Left lobe of liver (tissue), 2 donors: Measurements from ENCODE around the gene TLX2. TPM values are rescaled to one million over a fixed set of nuclear protein-coding genes. Genes with fewer than 3 reads are reported as not detected.
A peak's percentile ranks its signal among the peaks of the same experiment; 100 is the strongest.
"Not testable (repeated sequence)": the region's sequence is repeated elsewhere in the genome, so short reads cannot be mapped to it uniquely, and the experiment has no call there.

Source experiments
- ATAC-seq: fragments of 200-7000 bp; cut with Tn5 transposase; one replicate; pipeline ENCODE4 v1.9.1; 2020; ENCODE audit warnings: mild to moderate bottlenecking, moderate library complexity
- DNase-seq: peaks from one replicate; pipeline ENCODE4 v3.0.0-alpha.2; 2020; ENCODE audit warnings: low spot score
- total RNA-seq: library from RNA; stranded (reverse); gene quantifications from one replicate; pipeline ENCODE4 v1.2.1, GENCODE V29; 2021
- donor health status: DM: no; HTN: no; CAD: no; lungs with moderate emphysema.
- donor health status: DM: no; HTN: yes; CAD: no.

Gene TLX2
- total RNA-seq, 1 donor from 2014 or later, result 0.08 TPM

DNA sequence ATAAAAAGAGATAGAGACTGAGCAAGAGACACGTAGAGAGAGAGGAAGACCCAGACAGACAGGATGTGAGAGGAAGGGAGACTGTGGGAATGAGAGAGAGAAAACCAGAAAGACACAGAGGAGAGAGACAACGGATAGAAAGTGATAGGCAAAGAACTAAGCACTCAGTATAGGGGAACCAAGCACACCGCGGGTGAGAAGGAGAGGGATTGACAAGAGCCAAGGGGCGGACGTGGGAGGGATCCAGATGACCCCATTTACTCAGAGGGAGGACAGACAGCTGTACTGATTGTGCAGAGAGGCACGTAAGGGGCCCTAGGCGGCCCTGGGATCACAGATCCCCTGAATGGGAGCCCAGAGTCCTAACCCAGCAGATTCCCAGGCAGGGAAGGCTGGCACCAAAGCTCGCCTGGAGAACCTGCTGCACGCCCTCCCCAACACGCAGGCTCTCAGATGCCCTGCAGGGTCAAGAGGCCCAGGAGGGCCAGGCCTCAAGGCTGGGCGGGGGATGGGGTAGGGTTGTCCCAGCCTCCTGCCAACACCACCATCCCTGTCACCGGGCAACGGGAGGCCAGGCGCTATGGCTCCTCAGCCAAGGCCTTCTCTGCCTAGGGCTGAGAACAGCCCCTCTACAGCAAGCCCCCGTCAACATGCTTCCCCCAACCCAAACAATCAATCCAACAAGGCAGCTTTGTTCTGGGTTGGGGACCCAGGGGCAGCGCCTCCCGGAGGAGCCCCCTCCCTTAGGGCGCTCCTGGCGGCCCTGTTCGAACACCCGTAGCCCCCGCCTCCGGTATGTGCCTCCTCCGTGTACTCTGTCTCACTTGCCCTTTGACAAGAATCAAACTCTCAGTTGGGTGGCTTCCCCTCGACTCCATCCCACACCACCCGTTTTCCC is 38.9 kb downstream of the TLX2 start:
- DNase-seq (no peak), ATAC-seq (no peak)

DNA sequence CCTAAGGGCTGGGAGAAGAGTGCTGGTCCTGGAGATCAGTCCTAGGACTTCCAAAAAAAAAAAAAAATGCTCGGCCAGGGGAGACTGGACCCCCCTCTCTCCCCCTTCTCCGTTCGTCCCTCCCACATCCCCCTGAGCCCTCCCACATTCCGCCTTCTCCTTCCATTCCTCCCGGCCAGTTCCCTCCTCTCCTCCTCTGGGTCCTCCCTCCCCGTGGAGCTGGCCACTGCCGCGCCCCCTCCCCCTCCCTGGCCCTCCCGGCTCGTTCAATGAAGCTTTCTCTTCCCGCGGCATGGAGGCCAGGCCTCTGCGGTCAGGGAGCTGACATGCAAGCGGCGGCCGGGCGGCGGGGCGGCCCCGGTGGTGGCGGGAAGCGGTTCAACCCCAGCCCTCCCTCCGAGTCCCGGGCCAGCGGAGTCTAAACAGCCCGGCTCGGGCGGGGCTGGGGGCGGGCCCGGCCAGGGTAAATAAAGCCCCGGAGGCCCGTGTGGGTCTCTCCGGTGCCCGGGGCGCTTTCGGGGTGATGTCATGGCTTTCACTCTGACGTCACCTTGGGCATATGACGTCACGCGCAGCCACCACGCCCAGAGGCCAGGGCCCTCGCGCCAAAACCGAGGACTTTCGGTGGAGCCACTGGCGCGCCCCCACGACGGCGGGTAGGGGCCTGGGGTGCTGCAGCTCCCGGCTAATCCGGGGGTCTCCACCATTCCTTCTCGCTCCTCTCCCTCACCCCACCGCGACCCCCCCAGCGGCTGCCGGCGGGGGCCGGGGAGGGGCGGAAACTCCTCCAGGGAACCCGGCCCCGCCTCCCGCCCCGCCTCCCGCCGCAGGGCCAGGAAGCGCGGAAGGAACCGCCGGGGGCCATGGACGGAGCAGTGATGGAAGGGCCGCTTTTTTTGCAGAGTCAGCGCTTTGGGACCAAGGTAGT is 39.9 kb downstream of the TLX2 start, which contains the start of the genes DOK1 and LOXL3:
Gene DOK1 (plus strand): TSS at position 829 of the 928 bp plus-strand sequence. CDS start 35 bp downstream, at position 864.
Gene LOXL3 (minus strand): TSS at position 51 of the 928 bp plus-strand sequence. CDS start 1,308 bp downstream, outside the sequence.
- ATAC-seq (peak; percentile 85), DNase-seq (peak; percentile 79)

DNA sequence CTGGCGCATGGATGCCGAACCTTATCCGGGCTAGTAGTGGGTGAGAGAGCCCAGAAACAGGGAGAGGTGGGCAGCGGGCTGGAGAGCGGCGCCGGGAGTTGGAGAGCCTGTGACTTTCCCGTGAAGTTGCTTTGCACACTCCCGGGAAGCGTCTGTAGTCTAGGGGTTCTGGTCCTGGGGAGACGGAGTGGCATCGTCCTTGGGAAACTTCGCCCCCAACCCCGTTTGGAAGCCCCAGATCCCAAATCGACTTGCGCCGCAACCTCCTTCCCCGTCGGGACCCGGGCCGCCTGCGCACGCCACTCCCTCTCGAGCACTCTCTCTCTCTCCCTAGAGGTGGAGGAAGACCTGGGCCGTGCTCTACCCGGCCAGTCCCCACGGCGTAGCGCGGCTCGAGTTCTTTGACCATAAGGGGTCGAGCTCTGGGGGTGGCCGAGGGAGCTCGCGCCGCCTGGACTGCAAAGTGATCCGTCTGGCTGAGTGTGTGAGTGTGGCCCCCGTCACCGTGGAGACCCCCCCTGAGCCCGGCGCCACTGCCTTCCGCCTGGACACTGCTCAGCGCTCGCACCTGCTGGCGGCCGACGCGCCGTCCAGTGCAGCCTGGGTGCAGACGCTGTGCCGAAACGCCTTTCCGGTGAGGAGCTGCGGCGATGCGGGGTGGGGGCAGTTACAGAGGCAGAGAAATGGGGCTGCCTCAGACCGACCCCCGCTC is 40.7 kb downstream of the TLX2 start:
- DNase-seq, result peak; percentile 55
- ATAC-seq, result peak; percentile 49

GRCh38 chr2:74555610-74556103 is 41.4 kb downstream of the TLX2 start:
- DNase-seq (no peak), ATAC-seq (peak; percentile 8)

GRCh38 chr2:74556159-74556558 is 41.9 kb downstream of the TLX2 start:
- DNase-seq (no peak), ATAC-seq (no peak)

DNA sequence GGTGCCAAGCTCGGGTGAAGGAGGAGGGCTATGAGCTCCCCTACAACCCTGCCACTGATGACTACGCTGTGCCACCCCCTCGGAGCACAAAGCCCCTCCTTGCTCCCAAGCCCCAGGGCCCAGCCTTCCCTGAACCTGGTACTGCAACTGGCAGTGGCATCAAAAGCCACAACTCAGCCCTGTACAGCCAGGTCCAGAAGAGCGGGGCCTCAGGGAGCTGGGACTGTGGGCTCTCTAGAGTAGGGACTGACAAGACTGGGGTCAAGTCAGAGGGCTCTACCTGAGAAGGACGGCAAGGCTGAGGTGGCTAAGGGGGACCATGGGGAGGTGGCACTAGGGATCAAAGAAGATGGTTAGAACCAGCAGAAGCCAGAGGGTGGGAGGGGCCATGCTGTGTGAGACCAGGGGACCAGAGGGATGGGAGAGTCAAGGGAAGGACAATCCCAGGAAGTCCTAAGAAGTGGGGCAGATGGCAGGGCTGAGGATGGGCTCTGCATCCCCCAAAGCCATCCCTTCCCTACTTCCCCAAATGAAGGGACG is 42.7 kb downstream of the TLX2 start:
- ATAC-seq, result no peak

GRCh38 chr2:74558284-74559230 is 44.3 kb downstream of the TLX2 start:
- DNase-seq, result no peak
- ATAC-seq, result no peak

More for the DNA sequence above, 42.7 kb downstream of the TLX2 start:
- DNase-seq, result no peak

- ATAC-seq (no peak), DNase-seq (no peak)
These were observed 45.7 kb downstream of the TLX2 start for GRCh38 chr2:74559912-74560311.

GRCh38 chr2:74560591-74560990 is 46.3 kb downstream of the TLX2 start:
- DNase-seq (no peak), ATAC-seq (no peak)

- DNase-seq, ATAC-seq: not testable (repeated sequence)
These were observed 46.8 kb downstream of the TLX2 start for GRCh38 chr2:74561022-74561421.

- DNase-seq, result no peak
- no peak for ATAC-seq
These were observed 48.0 kb downstream of the TLX2 start for GRCh38 chr2:74562126-74562775.

- no peak for ATAC-seq
- DNase-seq, result no peak
These were observed 50.0 kb downstream of the TLX2 start for GRCh38 chr2:74564222-74564621.

- no peak for ATAC-seq
These were observed 52.0 kb downstream of the TLX2 start for GRCh38 chr2:74566076-74566753.

DNA sequence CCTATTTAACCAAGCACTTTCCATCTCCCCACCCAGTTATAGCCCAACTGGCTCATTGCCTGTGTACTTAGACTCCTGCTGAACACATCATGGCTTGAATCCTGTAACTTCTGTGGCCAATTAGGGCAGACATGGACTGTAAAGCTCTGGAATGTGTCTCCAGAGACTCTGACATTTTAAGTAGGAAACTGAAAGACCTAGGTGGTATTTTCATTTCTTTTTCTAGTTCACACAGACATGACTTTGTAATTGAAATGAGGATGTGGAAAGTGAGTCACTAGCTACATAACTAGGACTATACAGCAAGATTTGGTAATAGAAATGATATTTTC is 52.5 kb downstream of the TLX2 start:
- no peak for ATAC-seq

More at GRCh38 chr2:74566076-74566753, 52.0 kb downstream of the TLX2 start:
- DNase-seq, result no peak

More for the DNA sequence above, 52.5 kb downstream of the TLX2 start:
- DNase-seq, result no peak
